HepG2 (cell line): Measurements from ENCODE around the gene RMRP. TPM values are rescaled to one million over a fixed set of nuclear protein-coding genes. Genes with fewer than 3 reads are reported as not detected.

Experiments
- GABPB1 ChIP-seq: IDR thresholded peaks from 2 replicates; pipeline ENCODE4 v1.6.1; 2016; ENCODE audit warnings: mild to moderate bottlenecking, missing genetic modification reagents, moderate library complexity, missing compliant biosample characterization
- MAF1 ChIP-seq: sonication (generic); formaldehyde crosslinking; IDR thresholded peaks from 2 replicates; pipeline ENCODE4 v1.5.0; 2020; ENCODE audit warnings: missing genetic modification reagents, borderline replicate concordance
- POLR2G ChIP-seq: fragments of 200-400 bp; formaldehyde crosslinking; IDR thresholded peaks from 2 replicates; pipeline ENCODE4 v1.6.1; 2018; ENCODE audit warnings: mild to moderate bottlenecking, low read depth, low read length, moderate library complexity
- RBM39 ChIP-seq: fragments of 200-400 bp; formaldehyde crosslinking; IDR thresholded peaks from one replicate; pipeline ENCODE4 v1.6.1; 2018; ENCODE audit warnings: antibody characterized with exemption, mild to moderate bottlenecking, low read depth, low read length; ENCODE audit not compliant: poor library complexity, severe bottlenecking
- SRY ChIP-seq: sonication (generic); formaldehyde crosslinking; IDR thresholded peaks from 2 replicates; pipeline ENCODE4 v1.8.0; 2022; ENCODE audit warnings: mild to moderate bottlenecking, missing genetic modification reagents
- ZNF225 ChIP-seq: sonication (generic); formaldehyde crosslinking; IDR thresholded peaks from 2 replicates; pipeline ENCODE4 v1.4.0; 2020; ENCODE audit warnings: mild to moderate bottlenecking, missing genetic modification reagents
- ZNF253 ChIP-seq: sonication (generic); formaldehyde crosslinking; IDR thresholded peaks from 2 replicates; pipeline ENCODE4 v1.8.0; 2022; ENCODE audit warnings: mild to moderate bottlenecking, missing genetic modification reagents, borderline replicate concordance
- ZNF883 ChIP-seq: sonication (generic); formaldehyde crosslinking; IDR thresholded peaks from 2 replicates; pipeline ENCODE4 v1.5.1; 2020; ENCODE audit warnings: mild to moderate bottlenecking, missing genetic modification reagents; ENCODE audit errors: not compliant biosample characterization
- polyA plus RNA-seq, 8 experiments: library from polyadenylated mRNA; depleted of rRNA in 3 of 8; stranded (reverse) in 7 of 8; unstranded in 1 of 8; fragments of >200 nt; fragmentation: Illumina TruSeq in 4 of 8; extraction: Trizol in 4 of 8; gene quantifications; 2 replicates each; pipeline versions ENCODE4 v1.2.1 to v1.2.3, GENCODE V29; 2011 to 2016; ENCODE audit warnings: low read depth in 4 of 8, missing spikeins in 1 of 8, mixed read lengths in 1 of 8; ENCODE audit not compliant: insufficient read depth in 1 of 8
- total RNA-seq, 5 experiments: library from RNA; depleted of rRNA; stranded (reverse); fragments of >200 nt; fragmentation: Illumina TruSeq; extraction: Trizol; gene quantifications; 2 replicates each; pipeline ENCODE4 v1.2.3, GENCODE V29; 2016; ENCODE audit warnings: low read depth in 1 of 5
- TF ChIP-seq, protein P1 (sequence below): sonication (generic); formaldehyde crosslinking; IDR thresholded peaks from 2 replicates; pipeline ENCODE4 v1.4.0; 2020; ENCODE audit warnings: mild to moderate bottlenecking, missing genetic modification reagents
- TF ChIP-seq, protein P2 (sequence below): sonication (generic); formaldehyde crosslinking; IDR thresholded peaks from 2 replicates; pipeline ENCODE4 v1.8.0; 2022; ENCODE audit warnings: missing genetic modification reagents, mild to moderate bottlenecking, borderline replicate concordance
- TF ChIP-seq, protein P3 (sequence below): sonication (generic); formaldehyde crosslinking; IDR thresholded peaks from 2 replicates; pipeline ENCODE4 v1.4.0; 2020; ENCODE audit warnings: mild to moderate bottlenecking, missing genetic modification reagents, borderline replicate concordance
- TF ChIP-seq, protein P4 (sequence below): sonication (generic); formaldehyde crosslinking; IDR thresholded peaks from 2 replicates; pipeline ENCODE4 v1.5.0; 2020; ENCODE audit warnings: mild to moderate bottlenecking, missing genetic modification reagents
- TF ChIP-seq, protein P5 (sequence below): sonication (generic); formaldehyde crosslinking; conservative IDR thresholded peaks from 2 replicates; pipeline ENCODE4 v1.8.0; 2022; ENCODE audit warnings: low read depth, missing genetic modification reagents
- TF ChIP-seq, protein P6 (sequence below): sonication (generic); formaldehyde crosslinking; IDR thresholded peaks from 2 replicates; pipeline ENCODE4 v1.4.0; 2020; ENCODE audit warnings: mild to moderate bottlenecking, missing genetic modification reagents

RMRP gene
- total and polyA plus RNA-seq, 2 of the 13 experiments (the other 11 are each of a cell fraction or from before 2014, with no cell fraction given), result 51.4 to 4,025 TPM

DNA sequence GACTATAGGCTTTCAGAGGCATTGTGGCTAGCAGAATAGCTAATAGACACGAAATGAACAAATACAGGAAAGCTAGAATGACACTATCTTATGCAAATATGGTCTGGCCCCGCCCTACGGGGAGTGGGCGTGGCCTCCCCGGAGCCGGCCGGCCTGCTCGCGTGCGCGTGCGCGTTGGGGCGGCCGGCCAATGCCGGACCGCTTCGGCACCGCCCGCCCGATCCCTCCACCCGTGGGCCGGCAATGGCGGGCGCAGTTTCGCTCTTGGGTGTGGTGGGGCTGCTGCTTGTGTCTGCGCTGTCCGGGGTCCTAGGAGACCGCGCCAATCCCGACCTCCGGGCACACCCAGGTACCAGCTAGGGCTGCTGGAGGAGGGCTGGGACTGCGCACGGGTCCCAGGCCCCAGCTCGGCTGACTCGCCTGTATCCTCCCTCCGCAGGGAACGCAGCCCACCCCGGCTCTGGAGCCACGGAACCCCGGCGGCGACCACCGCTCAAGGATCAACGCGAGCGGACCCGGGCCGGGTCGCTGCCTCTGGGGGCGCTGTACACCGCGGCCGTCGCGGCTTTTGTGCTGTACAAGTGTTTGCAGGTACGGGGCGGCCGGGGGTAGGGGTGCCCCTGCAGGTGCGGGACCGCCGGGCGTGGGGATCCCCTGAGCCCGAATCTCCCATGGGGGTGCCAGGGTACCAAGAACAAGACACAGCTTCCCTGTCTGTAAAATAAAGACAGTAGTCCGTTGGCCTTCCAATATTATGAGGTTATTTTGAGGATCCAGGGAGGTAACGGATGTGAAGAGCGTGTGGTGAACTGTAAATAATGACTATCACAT, 533 bp upstream of the RMRP start, which contains the start of gene CCDC107 (continued):
- TF ChIP-seq, protein P1, sequence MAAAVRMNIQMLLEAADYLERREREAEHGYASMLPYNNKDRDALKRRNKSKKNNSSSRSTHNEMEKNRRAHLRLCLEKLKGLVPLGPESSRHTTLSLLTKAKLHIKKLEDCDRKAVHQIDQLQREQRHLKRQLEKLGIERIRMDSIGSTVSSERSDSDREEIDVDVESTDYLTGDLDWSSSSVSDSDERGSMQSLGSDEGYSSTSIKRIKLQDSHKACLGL (CRISPR knock-in tag), result peak; percentile 87
- TF ChIP-seq ZNF253 (CRISPR knock-in tag), result 0 out of 2 replicates have a peak, but pooled peaks have one; percentile 73
- TF ChIP-seq, protein P2, sequence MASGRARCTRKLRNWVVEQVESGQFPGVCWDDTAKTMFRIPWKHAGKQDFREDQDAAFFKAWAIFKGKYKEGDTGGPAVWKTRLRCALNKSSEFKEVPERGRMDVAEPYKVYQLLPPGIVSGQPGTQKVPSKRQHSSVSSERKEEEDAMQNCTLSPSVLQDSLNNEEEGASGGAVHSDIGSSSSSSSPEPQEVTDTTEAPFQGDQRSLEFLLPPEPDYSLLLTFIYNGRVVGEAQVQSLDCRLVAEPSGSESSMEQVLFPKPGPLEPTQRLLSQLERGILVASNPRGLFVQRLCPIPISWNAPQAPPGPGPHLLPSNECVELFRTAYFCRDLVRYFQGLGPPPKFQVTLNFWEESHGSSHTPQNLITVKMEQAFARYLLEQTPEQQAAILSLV (CRISPR knock-in tag), result peak; percentile 85; the same call in 1 of the 2 replicates
- TF ChIP-seq, protein P3, sequence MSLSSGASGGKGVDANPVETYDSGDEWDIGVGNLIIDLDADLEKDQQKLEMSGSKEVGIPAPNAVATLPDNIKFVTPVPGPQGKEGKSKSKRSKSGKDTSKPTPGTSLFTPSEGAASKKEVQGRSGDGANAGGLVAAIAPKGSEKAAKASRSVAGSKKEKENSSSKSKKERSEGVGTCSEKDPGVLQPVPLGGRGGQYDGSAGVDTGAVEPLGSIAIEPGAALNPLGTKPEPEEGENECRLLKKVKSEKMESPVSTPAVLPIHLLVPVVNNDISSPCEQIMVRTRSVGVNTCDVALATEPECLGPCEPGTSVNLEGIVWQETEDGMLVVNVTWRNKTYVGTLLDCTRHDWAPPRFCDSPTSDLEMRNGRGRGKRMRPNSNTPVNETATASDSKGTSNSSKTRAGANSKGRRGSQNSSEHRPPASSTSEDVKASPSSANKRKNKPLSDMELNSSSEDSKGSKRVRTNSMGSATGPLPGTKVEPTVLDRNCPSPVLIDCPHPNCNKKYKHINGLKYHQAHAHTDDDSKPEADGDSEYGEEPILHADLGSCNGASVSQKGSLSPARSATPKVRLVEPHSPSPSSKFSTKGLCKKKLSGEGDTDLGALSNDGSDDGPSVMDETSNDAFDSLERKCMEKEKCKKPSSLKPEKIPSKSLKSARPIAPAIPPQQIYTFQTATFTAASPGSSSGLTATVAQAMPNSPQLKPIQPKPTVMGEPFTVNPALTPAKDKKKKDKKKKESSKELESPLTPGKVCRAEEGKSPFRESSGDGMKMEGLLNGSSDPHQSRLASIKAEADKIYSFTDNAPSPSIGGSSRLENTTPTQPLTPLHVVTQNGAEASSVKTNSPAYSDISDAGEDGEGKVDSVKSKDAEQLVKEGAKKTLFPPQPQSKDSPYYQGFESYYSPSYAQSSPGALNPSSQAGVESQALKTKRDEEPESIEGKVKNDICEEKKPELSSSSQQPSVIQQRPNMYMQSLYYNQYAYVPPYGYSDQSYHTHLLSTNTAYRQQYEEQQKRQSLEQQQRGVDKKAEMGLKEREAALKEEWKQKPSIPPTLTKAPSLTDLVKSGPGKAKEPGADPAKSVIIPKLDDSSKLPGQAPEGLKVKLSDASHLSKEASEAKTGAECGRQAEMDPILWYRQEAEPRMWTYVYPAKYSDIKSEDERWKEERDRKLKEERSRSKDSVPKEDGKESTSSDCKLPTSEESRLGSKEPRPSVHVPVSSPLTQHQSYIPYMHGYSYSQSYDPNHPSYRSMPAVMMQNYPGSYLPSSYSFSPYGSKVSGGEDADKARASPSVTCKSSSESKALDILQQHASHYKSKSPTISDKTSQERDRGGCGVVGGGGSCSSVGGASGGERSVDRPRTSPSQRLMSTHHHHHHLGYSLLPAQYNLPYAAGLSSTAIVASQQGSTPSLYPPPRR (CRISPR knock-in tag), result peak; percentile 31; the same call in 1 of the 2 replicates
- 0 out of 2 replicates have a peak, but pooled peaks have one; percentile 65 for TF ChIP-seq ZNF225 (CRISPR knock-in tag)
- TF ChIP-seq RBM39, result peak; percentile 78
- no peak for TF ChIP-seq ZNF883 (CRISPR knock-in tag)
- TF ChIP-seq, protein P4, sequence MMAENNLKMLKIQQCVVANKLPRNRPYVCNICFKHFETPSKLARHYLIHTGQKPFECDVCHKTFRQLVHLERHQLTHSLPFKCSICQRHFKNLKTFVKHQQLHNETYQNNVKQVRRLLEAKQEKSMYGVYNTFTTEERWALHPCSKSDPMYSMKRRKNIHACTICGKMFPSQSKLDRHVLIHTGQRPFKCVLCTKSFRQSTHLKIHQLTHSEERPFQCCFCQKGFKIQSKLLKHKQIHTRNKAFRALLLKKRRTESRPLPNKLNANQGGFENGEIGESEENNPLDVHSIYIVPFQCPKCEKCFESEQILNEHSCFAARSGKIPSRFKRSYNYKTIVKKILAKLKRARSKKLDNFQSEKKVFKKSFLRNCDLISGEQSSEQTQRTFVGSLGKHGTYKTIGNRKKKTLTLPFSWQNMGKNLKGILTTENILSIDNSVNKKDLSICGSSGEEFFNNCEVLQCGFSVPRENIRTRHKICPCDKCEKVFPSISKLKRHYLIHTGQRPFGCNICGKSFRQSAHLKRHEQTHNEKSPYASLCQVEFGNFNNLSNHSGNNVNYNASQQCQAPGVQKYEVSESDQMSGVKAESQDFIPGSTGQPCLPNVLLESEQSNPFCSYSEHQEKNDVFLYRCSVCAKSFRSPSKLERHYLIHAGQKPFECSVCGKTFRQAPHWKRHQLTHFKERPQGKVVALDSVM (CRISPR knock-in tag), result 0 out of 2 replicates have a peak, but pooled peaks have one; percentile 44
- TF ChIP-seq MAF1, result no peak
- TF ChIP-seq, protein P5, sequence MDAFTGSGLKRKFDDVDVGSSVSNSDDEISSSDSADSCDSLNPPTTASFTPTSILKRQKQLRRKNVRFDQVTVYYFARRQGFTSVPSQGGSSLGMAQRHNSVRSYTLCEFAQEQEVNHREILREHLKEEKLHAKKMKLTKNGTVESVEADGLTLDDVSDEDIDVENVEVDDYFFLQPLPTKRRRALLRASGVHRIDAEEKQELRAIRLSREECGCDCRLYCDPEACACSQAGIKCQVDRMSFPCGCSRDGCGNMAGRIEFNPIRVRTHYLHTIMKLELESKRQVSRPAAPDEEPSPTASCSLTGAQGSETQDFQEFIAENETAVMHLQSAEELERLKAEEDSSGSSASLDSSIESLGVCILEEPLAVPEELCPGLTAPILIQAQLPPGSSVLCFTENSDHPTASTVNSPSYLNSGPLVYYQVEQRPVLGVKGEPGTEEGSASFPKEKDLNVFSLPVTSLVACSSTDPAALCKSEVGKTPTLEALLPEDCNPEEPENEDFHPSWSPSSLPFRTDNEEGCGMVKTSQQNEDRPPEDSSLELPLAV (CRISPR knock-in tag), result no peak
- TF ChIP-seq POLR2G, result peak; percentile 93
- peak; percentile 80; the same call in 1 of the 2 replicates for TF ChIP-seq GABPB1 (CRISPR knock-in tag)
- TF ChIP-seq SRY (CRISPR knock-in tag), result peak; percentile 57; the same call in 1 of the 2 replicates
- TF ChIP-seq, protein P6, sequence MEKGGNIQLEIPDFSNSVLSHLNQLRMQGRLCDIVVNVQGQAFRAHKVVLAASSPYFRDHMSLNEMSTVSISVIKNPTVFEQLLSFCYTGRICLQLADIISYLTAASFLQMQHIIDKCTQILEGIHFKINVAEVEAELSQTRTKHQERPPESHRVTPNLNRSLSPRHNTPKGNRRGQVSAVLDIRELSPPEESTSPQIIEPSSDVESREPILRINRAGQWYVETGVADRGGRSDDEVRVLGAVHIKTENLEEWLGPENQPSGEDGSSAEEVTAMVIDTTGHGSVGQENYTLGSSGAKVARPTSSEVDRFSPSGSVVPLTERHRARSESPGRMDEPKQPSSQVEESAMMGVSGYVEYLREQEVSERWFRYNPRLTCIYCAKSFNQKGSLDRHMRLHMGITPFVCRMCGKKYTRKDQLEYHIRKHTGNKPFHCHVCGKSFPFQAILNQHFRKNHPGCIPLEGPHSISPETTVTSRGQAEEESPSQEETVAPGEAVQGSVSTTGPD (CRISPR knock-in tag), result no peak
